GM12801 (cell line): ENCODE data around the gene LHX8.

Source experiments
- TF ChIP-seq, protein P1 (sequence below): IDR thresholded peaks from one replicate; pipeline ENCODE4 v1.5.1; 2011; ENCODE audit warnings: control low read depth; ENCODE audit not compliant: insufficient read length; ENCODE audit errors: extremely low read depth

Gene LHX8

DNA sequence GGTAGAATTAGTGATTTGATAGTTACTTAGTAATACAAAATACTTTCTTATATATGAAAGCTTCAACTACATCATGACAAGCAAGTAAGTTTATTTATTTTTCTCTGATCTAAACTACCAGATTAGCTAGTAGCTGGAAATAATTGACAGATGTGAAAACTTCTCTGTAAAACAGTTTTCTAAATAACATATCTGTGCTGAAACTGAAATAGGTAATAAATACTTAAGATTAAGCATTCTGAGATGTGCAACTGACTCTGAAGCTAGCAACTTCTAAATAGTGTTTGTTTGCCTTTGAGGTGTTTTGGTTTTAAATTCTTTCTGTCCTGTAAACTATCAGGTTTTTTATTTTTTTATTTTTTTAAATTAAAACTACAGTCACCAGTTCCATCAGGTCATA, 18.5 kb upstream of the LHX8 start:
- TF ChIP-seq, protein P1, sequence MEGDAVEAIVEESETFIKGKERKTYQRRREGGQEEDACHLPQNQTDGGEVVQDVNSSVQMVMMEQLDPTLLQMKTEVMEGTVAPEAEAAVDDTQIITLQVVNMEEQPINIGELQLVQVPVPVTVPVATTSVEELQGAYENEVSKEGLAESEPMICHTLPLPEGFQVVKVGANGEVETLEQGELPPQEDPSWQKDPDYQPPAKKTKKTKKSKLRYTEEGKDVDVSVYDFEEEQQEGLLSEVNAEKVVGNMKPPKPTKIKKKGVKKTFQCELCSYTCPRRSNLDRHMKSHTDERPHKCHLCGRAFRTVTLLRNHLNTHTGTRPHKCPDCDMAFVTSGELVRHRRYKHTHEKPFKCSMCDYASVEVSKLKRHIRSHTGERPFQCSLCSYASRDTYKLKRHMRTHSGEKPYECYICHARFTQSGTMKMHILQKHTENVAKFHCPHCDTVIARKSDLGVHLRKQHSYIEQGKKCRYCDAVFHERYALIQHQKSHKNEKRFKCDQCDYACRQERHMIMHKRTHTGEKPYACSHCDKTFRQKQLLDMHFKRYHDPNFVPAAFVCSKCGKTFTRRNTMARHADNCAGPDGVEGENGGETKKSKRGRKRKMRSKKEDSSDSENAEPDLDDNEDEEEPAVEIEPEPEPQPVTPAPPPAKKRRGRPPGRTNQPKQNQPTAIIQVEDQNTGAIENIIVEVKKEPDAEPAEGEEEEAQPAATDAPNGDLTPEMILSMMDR = no peak

DNA sequence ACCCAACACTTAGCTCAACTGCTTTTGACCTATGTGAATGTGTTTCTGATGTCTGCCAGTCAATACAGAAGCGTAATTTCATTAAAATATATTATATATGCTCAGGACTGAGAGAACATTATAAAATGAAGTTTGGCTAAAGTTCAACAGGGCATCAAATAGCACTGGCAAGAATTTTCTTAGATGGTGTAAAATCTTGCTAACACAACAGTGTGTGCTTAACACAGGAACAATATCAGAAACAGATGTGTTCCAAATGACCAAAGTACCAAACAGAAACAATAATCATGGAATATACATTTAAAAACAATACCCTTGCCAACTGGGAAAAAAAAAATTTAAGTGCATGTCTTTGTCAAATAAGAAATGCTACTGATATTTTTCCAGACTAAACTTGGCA, 10.4 kb upstream of the LHX8 start:
- TF ChIP-seq, protein P1 = no peak

DNA sequence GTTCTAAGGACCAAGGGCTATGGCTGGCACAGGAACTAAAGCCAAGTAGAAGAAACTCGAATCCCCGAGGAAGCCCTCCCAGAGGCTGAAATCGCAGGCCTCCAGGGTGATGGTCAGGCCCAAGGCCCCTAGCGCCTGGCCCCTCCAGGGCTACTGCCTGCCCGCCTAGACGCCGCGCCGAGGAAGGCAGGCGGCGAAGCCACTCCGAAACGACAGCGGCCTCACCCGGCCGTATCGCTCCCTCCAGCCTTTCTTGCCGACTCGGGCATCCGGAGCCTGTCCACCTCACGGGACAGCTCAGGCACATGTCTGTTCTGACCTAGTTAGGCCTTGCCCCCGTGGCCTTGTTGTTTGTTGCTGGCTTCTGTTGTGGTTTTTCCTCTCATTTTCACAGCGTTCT, 9.7 kb upstream of the LHX8 start:
- TF ChIP-seq, protein P1 = no peak

DNA sequence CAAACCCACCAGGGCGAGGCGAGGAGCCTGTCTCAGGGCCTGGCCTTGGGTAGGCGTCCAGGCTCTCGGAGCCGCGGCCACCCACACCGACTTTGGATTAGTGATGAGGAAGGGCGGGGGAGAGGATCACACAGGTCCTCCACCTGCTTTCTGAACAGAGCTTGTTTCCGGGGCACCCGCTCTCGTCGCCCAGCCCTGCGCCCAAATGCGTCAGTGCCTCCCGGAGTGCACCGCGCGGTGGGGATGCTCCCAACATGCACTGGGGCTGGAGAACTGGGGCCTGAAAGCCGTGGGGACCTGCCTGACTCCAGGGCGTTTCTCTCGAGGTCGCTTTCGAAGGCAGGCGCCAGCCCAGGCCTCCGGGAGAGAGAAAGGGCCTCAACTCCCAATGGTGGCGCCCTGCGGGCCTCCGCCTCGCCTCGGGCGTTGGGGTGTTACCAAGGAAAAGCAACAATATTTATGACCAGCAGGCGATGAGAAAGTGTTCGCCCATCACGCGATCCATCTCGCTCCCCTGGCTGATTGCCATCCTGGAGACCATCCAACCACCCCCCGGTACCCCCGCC, 8.9 kb upstream of the LHX8 start:
- TF ChIP-seq, protein P1 = no peak

DNA sequence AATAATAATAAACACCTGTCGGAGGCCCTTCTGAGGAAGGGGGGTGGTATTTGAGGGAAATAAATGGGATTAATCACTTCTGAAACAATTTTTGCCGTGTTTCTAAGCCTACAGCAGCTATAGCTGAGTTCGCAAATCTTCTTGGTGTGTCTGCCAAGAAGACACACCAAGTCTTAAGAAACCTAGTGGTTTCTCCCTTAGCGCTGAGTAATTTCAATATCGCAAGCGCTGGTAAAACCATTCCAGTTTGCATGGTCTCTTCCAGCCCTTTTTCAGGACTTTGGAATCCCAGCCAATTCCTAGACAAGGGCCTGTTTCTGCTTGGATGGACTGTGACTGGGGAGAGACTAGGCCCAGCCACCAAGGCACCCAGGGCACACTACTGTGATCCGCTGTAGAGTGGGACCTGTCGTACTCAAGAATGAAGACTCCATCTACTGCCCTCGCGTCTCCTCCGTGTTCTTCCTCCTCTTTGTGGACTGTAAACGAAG, 7.5 kb upstream of the LHX8 start:
- TF ChIP-seq, protein P1 = no peak

DNA sequence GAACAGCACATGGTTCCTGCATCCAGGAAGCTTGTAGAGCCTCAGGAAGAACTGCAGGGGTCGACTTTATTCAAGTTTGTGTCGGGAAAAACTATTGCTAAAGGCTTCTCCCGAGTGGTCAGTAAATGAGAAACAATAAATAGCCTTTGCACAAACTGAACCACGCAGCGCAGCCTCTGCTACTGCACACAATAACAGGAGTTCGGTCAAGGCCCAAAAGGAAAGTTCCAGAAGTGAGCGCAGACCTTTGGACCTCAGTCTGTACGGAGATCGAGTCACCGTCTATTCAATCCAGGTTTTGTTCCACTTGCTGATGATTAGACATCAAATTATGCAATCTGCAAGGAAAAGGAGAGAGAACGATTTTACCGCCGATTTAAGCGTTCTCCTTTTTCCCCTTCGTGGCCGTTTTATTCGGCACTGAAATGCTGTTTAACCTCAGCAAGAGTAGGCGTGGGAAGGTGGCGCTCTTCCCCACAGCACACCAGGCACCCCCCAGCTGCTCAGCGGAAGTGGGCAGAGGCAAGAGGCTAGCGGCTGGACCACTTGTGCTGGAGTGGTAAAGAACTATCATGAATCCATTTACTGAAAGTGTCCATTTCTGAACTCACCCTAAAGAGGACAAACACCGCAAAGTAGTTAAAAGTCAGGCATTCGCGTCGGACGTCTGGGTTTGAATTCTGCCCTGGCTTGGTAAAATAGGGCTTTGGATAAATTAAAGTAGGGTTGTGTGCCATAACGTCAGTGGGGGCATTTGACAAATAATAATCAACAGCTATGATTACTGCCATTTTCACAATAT, 6.1 kb upstream of the LHX8 start:
- TF ChIP-seq, protein P1 = no peak

DNA sequence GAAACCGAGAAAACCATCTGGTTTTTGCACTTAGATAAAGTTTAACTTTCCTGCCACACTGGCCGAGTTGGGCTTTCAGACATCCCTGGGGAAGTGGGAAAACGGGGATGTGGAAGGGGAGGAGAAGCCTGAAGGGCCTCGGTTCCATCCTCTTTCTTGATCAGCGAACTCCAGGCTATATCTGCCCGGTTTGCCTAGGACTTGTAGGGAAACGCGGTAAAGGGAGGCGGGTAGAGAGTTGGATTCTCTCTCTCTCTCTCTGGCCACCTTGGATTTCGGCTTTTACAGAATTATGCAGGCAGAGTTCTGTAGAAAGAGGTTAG, 4.6 kb upstream of the LHX8 start:
- TF ChIP-seq, protein P1 = no peak
